MM.1S (cell line): ENCODE results near the gene CACNA1E.

Experiments
- DNase-seq: peaks from one replicate; pipeline ENCODE4 v3.0.0-alpha.2; 2015
- H2AFZ ChIP-seq: fragments of 300-600 bp; sonication (generic); 2 replicates; pipeline ENCODE4 v1.6.0; 2016; ENCODE audit warnings: antibody characterized with exemption, low read length
- H3F3A ChIP-seq: fragments of 300-600 bp; sonication (generic); 2 replicates; pipeline ENCODE4 v1.6.1; 2016; ENCODE audit warnings: mild to moderate bottlenecking, antibody characterized with exemption, low read length, moderate library complexity, mixed read lengths; ENCODE audit not compliant: insufficient read depth
- H3K27ac ChIP-seq: fragments of 300-600 bp; sonication (generic); 2 replicates; pipeline ENCODE4 v1.5.1; 2016; ENCODE audit warnings: mild to moderate bottlenecking, low read length
- H3K27me3 ChIP-seq: fragments of 300-600 bp; sonication (generic); replicated peaks from 2 replicates; pipeline ENCODE4 v1.6.0; 2016; ENCODE audit warnings: low read length; ENCODE audit not compliant: insufficient read depth
- H3K36me3 ChIP-seq: fragments of 300-600 bp; sonication (generic); replicated peaks from 2 replicates; pipeline ENCODE4 v1.6.1; 2016; ENCODE audit warnings: mild to moderate bottlenecking, low read length, mixed read lengths; ENCODE audit not compliant: insufficient read depth
- H3K4me1 ChIP-seq: fragments of 300-600 bp; sonication (generic); 2 replicates; pipeline ENCODE4 v1.6.1; 2016; ENCODE audit warnings: low read length, mixed read lengths
- H3K4me2 ChIP-seq: fragments of 300-600 bp; sonication (generic); 2 replicates; pipeline ENCODE4 v1.6.0; 2016; ENCODE audit warnings: low read depth, low read length
- H3K4me3 ChIP-seq: fragments of 300-600 bp; sonication (generic); 2 replicates; pipeline ENCODE4 v1.5.1; 2016; ENCODE audit warnings: low read length, mixed read lengths
- H3K79me2 ChIP-seq: fragments of 300-600 bp; sonication (generic); 2 replicates; pipeline ENCODE4 v1.6.1; 2016; ENCODE audit warnings: mixed run types, low read length, mixed read lengths
- H3K9ac ChIP-seq: fragments of 300-600 bp; sonication (generic); 2 replicates; pipeline ENCODE4 v1.6.1; 2016; ENCODE audit warnings: low read length, mixed read lengths
- H3K9me2 ChIP-seq: fragments of 300-600 bp; sonication (generic); replicated peaks from 2 replicates; pipeline ENCODE4 v1.6.1; 2016; ENCODE audit warnings: mild to moderate bottlenecking, low read length, mixed read lengths; ENCODE audit not compliant: insufficient read depth
- H3K9me3 ChIP-seq: fragments of 300-600 bp; sonication (generic); replicated peaks from 2 replicates; pipeline ENCODE4 v1.6.1; 2016; ENCODE audit warnings: mild to moderate bottlenecking, low read length, mixed read lengths; ENCODE audit not compliant: insufficient read depth
- H4K20me1 ChIP-seq: fragments of 300-600 bp; sonication (generic); 2 replicates; pipeline ENCODE4 v1.6.1; 2016; ENCODE audit warnings: mild to moderate bottlenecking, low read length, moderate library complexity, mixed read lengths; ENCODE audit not compliant: insufficient read depth
- CTCF ChIP-seq: fragments of 300-600 bp; sonication (generic); IDR thresholded peaks from 2 replicates; pipeline ENCODE4 v1.5.1; 2016; ENCODE audit warnings: antibody characterized with exemption, low read length, mixed read lengths
- EZH2 ChIP-seq: fragments of 300-600 bp; sonication (generic); optimal IDR thresholded peaks from 2 replicates; pipeline ENCODE3; 2017; ENCODE audit warnings: low read depth, mild to moderate bottlenecking, antibody characterized with exemption, low read length, mixed read lengths
- EZH2phosphoT487 ChIP-seq: fragments of 300-600 bp; sonication (generic); IDR thresholded peaks from 2 replicates; pipeline ENCODE4 v1.6.1; 2018; ENCODE audit warnings: antibody characterized with exemption, low read length

The CACNA1E gene

GRCh38 chr1:181551249-181551648 is 67.9 kb downstream of the CACNA1E start:
- TF ChIP-seq EZH2phosphoT487 (no peak), EZH2 (no peak), CTCF (no peak)
- H3K27me3 ChIP-seq: no peaks in the 10 kb centered on the region
- no peaks in the 10 kb centered on the region for H4K20me1 ChIP-seq
- no peaks in the 10 kb centered on the region for H3F3A ChIP-seq
- DNase-seq: no peak
- no peak overlapping the region for H2AFZ ChIP-seq
- no peak overlapping the region for H3K4me3 ChIP-seq
- H3K9me3 ChIP-seq: no peaks in the 10 kb centered on the region
- H3K4me2 ChIP-seq: no peak overlapping the region
- H3K4me1 ChIP-seq: no peaks in the 10 kb centered on the region
- H3K9ac ChIP-seq: no peak overlapping the region
- no peaks in the 10 kb centered on the region for H3K79me2 ChIP-seq
- no peaks in the 10 kb centered on the region for H3K9me2 ChIP-seq
- no peaks in the 10 kb centered on the region for H3K36me3 ChIP-seq
- no peak overlapping the region for H3K27ac ChIP-seq

- no peaks in the 10 kb centered on the region for H3K9me2 ChIP-seq
- H2AFZ ChIP-seq: no peak overlapping the region
- no peak overlapping the region for H3K9ac ChIP-seq
- no peaks in the 10 kb centered on the region for H4K20me1 ChIP-seq
- no peaks in the 10 kb centered on the region for H3K36me3 ChIP-seq
- H3K4me3 ChIP-seq: no peak overlapping the region
- no peaks in the 10 kb centered on the region for H3K79me2 ChIP-seq
- H3K4me2 ChIP-seq: no peak overlapping the region
- no peaks in the 10 kb centered on the region for H3K9me3 ChIP-seq
- no peak overlapping the region for H3K27ac ChIP-seq
- H3F3A ChIP-seq: no peaks in the 10 kb centered on the region
- no peaks in the 10 kb centered on the region for H3K27me3 ChIP-seq
- DNase-seq: no peak
- no peak for TF ChIP-seq EZH2phosphoT487
- no peak for TF ChIP-seq EZH2
- no peaks in the 10 kb centered on the region for H3K4me1 ChIP-seq
These were observed 68.4 kb downstream of the CACNA1E start for GRCh38 chr1:181551754-181552153.

- no peak overlapping the region for H3K9ac ChIP-seq
- no peaks in the 10 kb centered on the region for H4K20me1 ChIP-seq
- no peak overlapping the region for H2AFZ ChIP-seq
- H3K4me3 ChIP-seq: no peak overlapping the region
- no peaks in the 10 kb centered on the region for H3K9me3 ChIP-seq
- no peak overlapping the region for H3K4me2 ChIP-seq
- peaks cover 4% of the 10 kb centered on the region for H3F3A ChIP-seq
- no peaks in the 10 kb centered on the region for H3K9me2 ChIP-seq
- H3K4me1 ChIP-seq: peaks cover 23% of the 10 kb centered on the region
- H3K36me3 ChIP-seq: no peaks in the 10 kb centered on the region
- no peaks in the 10 kb centered on the region for H3K79me2 ChIP-seq
- no peak overlapping the region for H3K27ac ChIP-seq
- no peak for DNase-seq
- no peaks in the 10 kb centered on the region for H3K27me3 ChIP-seq
- TF ChIP-seq EZH2phosphoT487 (no peak), CTCF (no peak), EZH2 (no peak)
These were observed 71.1 kb downstream of the CACNA1E start for GRCh38 chr1:181554465-181554864.

GRCh38 chr1:181556631-181557030 is 73.3 kb downstream of the CACNA1E start:
- Histone ChIP-seq H3K9me3 (no peaks in the 10 kb centered on the region), H3F3A (peaks cover 8% of the 10 kb centered on the region), H3K36me3 (no peaks in the 10 kb centered on the region), H3K27me3 (no peaks in the 10 kb centered on the region), H3K27ac (no peak overlapping the region), H3K4me2 (no peak overlapping the region), H3K4me1 (peaks cover 42% of the 10 kb centered on the region), H4K20me1 (no peaks in the 10 kb centered on the region), H3K79me2 (no peaks in the 10 kb centered on the region), H3K4me3 (no peak overlapping the region), H2AFZ (no peak overlapping the region), H3K9me2 (no peaks in the 10 kb centered on the region), H3K9ac (no peak overlapping the region)
- DNase-seq: no peak
- TF ChIP-seq EZH2 (no peak), CTCF (no peak), EZH2phosphoT487 (no peak)
